ENCODE results near the gene B3GALNT2. TPM values are rescaled to one million over a fixed set of nuclear protein-coding genes. Genes with fewer than 3 reads are reported as not detected.

The B3GALNT2 gene
- total and polyA plus RNA-seq, 2 of the 4 experiments (the other 2 are of a cell fraction), result 11.0 to 32.8 TPM

DNA sequence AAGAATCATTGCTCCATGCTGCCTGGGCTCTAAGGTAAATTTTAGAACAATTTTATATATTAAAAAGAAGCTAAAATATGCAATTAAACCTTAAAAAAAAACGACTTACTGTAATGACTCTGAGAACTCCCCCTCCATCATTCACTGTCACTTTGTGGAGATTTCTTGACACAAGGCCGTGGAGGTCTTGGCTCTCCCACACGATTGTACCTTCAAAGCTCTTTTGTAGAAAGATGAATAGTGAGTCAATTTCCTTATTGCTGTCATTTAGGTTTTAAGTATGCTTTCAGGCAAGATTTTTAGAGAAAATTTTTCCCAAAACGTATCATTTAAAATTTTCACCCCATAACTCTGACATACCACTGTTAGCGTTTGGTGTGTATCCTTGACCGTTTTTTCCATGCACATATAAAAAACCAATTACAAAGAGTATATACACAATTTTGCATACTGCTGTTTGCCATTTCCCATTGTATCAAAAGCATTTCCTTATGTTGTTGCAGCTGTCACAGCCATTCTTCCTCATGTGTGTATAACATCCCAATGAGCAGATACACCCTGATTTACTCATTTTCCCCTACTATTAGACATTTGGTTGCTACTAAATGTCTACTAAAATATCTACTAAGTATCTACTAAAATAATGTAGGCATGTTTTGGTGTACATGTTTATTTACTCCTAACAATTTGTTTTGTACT, 33.4 kb downstream of the B3GALNT2 start:
- POLR2A ChIA-PET (ENCODE audit: unreplicated experiment), result interaction anchor here (0.6 kb wide), 1 partner anchor 363 kb away, joined by 4 read pairs; no protein-coding TSS in a partner anchor
- in situ Hi-C loops (cut with MboI; ENCODE audit: low sequenced_read_pairs), result no loop called here

More for the DNA sequence above, 33.4 kb downstream of the B3GALNT2 start:
- H3K27ac ChIP-seq (ENCODE audit: insufficient read depth, low read length), result no peak overlapping the region
- H3K9me3 ChIP-seq (ENCODE audit: control insufficient read depth, insufficient read depth, low read length), result no peaks in the 10 kb centered on the region
- H4K5ac ChIP-seq (ENCODE audit: low read depth, low read length), result no peak overlapping the region
- H2BK5ac ChIP-seq (ENCODE audit: low read depth, low read length, poor library complexity, severe bottlenecking), result no peak overlapping the region
- peaks cover 2% of the 10 kb centered on the region; the same call in 1 of the 2 replicates for H3K9me1 ChIP-seq (ENCODE audit: insufficient read depth, low read length)
- H3K4me1 ChIP-seq (ENCODE audit: control insufficient read depth, insufficient read depth, low read length), result peaks cover 2% of the 10 kb centered on the region; the same call in 1 of the 2 replicates
- ATAC-seq (ENCODE audit: low read depth) (no peak), DNase-seq (no peak)
- WGBS, 2 experiments (ENCODE audit: extremely low coverage in 2 of 2, insufficient read length in 1 of 2), result 89% methylated on average over 2 of the region's 6 CpGs; no CpG with 5 or more reads in 1 of the 2 experiments
- intact Hi-C loops (cut with micrococcal nuclease) (no loop called here), dilution Hi-C loops (cut with HindIII; ENCODE audit: low sequenced_read_pairs, unreplicated experiment) (no loop called here)
- no peak overlapping the region for H3K4me2 ChIP-seq (ENCODE audit: low read depth, low read length)
- H3K14ac ChIP-seq (replicated peaks; ENCODE audit: low read depth, low read length), result no peak overlapping the region
- no peak overlapping the region for H3K23ac ChIP-seq (ENCODE audit: low read depth, low read length)
- no peak overlapping the region for H3K4ac ChIP-seq (ENCODE audit: low read depth, low read length)
- H2BK20ac ChIP-seq (ENCODE audit: low read depth, low read length), result no peak overlapping the region
- TF ChIP-seq, protein P1, sequence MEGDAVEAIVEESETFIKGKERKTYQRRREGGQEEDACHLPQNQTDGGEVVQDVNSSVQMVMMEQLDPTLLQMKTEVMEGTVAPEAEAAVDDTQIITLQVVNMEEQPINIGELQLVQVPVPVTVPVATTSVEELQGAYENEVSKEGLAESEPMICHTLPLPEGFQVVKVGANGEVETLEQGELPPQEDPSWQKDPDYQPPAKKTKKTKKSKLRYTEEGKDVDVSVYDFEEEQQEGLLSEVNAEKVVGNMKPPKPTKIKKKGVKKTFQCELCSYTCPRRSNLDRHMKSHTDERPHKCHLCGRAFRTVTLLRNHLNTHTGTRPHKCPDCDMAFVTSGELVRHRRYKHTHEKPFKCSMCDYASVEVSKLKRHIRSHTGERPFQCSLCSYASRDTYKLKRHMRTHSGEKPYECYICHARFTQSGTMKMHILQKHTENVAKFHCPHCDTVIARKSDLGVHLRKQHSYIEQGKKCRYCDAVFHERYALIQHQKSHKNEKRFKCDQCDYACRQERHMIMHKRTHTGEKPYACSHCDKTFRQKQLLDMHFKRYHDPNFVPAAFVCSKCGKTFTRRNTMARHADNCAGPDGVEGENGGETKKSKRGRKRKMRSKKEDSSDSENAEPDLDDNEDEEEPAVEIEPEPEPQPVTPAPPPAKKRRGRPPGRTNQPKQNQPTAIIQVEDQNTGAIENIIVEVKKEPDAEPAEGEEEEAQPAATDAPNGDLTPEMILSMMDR (conservative IDR thresholded peaks at IDR 0.05; ENCODE audit: low read depth, low read length), result no peak
- TF ChIP-seq, protein P2, sequence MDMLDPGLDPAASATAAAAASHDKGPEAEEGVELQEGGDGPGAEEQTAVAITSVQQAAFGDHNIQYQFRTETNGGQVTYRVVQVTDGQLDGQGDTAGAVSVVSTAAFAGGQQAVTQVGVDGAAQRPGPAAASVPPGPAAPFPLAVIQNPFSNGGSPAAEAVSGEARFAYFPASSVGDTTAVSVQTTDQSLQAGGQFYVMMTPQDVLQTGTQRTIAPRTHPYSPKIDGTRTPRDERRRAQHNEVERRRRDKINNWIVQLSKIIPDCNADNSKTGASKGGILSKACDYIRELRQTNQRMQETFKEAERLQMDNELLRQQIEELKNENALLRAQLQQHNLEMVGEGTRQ (IDR thresholded peaks at IDR 0.05; ENCODE audit: low read depth, low read length), result no peak
- TF ChIP-seq POLR2A (IDR thresholded peaks at IDR 0.05; ENCODE audit: low read depth, low read length), result no peak
- no peak for TF ChIP-seq RCOR1 (IDR thresholded peaks at IDR 0.05; ENCODE audit: insufficient replicate concordance, low read length)
- no peak for TF ChIP-seq FOS (IDR thresholded peaks at IDR 0.05; ENCODE audit: low read depth, low read length)
- no peak for TF ChIP-seq RAD21 (IDR thresholded peaks at IDR 0.05; ENCODE audit: low read length)
- TF ChIP-seq MAZ (IDR thresholded peaks at IDR 0.05; ENCODE audit: borderline replicate concordance, low read depth, low read length), result no peak
- TF ChIP-seq SMC3 (IDR thresholded peaks at IDR 0.05; ENCODE audit: low read depth, low read length), result no peak
- no peak for TF ChIP-seq NFE2L2 (IDR thresholded peaks at IDR 0.05; ENCODE audit: low read depth, low read length)
- TF ChIP-seq CEBPB (IDR thresholded peaks at IDR 0.05; ENCODE audit: low read depth, low read length), result no peak
- no peak for TF ChIP-seq CHD1 (IDR thresholded peaks at IDR 0.05; ENCODE audit: low read depth, low read length)
- no TSS peak for BruUV-seq (replicated peaks)
- no peak overlapping the region for H3K4me3 ChIP-seq (ENCODE audit: insufficient read depth, low read depth, low read length)
- H2AK5ac ChIP-seq (ENCODE audit: low read depth, low read length), result no peak overlapping the region
- H3K56ac ChIP-seq (ENCODE audit: extremely low read depth, insufficient read depth, low read length), result no peak overlapping the region
- no peak overlapping the region for H4K91ac ChIP-seq (ENCODE audit: insufficient read depth, low read depth, low read length)
- no peak overlapping the region for H2AFZ ChIP-seq (replicated peaks; ENCODE audit: low read length, poor library complexity)
- H2AK9ac ChIP-seq (replicated peaks; ENCODE audit: low read depth, low read length, poor library complexity), result no peak overlapping the region
- no peak overlapping the region for H3K18ac ChIP-seq (ENCODE audit: low read depth, low read length)
- peaks cover 6% of the 10 kb centered on the region; the same call in 1 of the 2 replicates for H3K36me3 ChIP-seq (ENCODE audit: control insufficient read depth, insufficient read depth, low read length)
- H3K79me1 ChIP-seq (ENCODE audit: low read depth in 1 of 2, low read length in 2 of 2), result no peaks in the 10 kb centered on the region; a peak in 1 of 4 replicates
- no peak overlapping the region for H3K9ac ChIP-seq (ENCODE audit: low read depth, low read length)
- H4K8ac ChIP-seq (ENCODE audit: low read depth in 2 of 2, low read length in 2 of 2), result no peak overlapping the region
- no peak overlapping the region for H2BK120ac ChIP-seq (ENCODE audit: low read depth, low read length)
- no peaks in the 10 kb centered on the region for H4K20me1 ChIP-seq (ENCODE audit: insufficient read depth, low read length)
- H3K27me3 ChIP-seq (ENCODE audit: control insufficient read depth, insufficient read depth, low read length), result no peaks in the 10 kb centered on the region
- H2BK15ac ChIP-seq (ENCODE audit: low read depth, low read length), result no peak overlapping the region
- CTCF ChIA-PET, result no interaction called here

All from IMR-90 (cell line).